ENCODE results near the gene URB1.
"Not testable (repeated sequence)": the region's sequence is repeated elsewhere in the genome, so short reads cannot be mapped to it uniquely, and the experiment has no call there.

URB1 gene

DNA sequence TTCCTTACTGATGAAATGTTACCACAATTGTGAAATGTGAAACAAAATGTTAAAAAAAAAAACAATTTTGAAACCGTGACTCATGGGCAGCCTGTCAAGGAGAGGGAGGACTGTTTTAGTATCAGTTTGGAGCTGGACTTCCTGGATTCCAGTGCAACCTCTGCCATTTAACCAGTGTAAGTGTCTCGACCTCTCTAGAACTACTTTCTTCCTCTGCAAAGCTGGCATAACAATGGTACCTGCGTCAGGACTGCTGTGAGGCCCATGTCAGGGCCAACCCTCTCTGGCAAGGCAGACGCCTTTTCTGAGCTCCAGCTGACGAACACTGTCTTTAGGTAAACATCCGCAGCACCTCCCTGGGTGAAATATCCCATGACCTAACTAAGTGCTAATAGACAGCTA lies 20.9 kb downstream of the URB1 start:
- H3K4me3 ChIP-seq (ENCODE audit: low read depth, low read length) = no peak overlapping the region
- TF ChIP-seq, protein P1, sequence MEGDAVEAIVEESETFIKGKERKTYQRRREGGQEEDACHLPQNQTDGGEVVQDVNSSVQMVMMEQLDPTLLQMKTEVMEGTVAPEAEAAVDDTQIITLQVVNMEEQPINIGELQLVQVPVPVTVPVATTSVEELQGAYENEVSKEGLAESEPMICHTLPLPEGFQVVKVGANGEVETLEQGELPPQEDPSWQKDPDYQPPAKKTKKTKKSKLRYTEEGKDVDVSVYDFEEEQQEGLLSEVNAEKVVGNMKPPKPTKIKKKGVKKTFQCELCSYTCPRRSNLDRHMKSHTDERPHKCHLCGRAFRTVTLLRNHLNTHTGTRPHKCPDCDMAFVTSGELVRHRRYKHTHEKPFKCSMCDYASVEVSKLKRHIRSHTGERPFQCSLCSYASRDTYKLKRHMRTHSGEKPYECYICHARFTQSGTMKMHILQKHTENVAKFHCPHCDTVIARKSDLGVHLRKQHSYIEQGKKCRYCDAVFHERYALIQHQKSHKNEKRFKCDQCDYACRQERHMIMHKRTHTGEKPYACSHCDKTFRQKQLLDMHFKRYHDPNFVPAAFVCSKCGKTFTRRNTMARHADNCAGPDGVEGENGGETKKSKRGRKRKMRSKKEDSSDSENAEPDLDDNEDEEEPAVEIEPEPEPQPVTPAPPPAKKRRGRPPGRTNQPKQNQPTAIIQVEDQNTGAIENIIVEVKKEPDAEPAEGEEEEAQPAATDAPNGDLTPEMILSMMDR (IDR thresholded peaks at IDR 0.05; ENCODE audit: borderline replicate concordance, insufficient read depth, low read depth, low read length) = no peak

DNA sequence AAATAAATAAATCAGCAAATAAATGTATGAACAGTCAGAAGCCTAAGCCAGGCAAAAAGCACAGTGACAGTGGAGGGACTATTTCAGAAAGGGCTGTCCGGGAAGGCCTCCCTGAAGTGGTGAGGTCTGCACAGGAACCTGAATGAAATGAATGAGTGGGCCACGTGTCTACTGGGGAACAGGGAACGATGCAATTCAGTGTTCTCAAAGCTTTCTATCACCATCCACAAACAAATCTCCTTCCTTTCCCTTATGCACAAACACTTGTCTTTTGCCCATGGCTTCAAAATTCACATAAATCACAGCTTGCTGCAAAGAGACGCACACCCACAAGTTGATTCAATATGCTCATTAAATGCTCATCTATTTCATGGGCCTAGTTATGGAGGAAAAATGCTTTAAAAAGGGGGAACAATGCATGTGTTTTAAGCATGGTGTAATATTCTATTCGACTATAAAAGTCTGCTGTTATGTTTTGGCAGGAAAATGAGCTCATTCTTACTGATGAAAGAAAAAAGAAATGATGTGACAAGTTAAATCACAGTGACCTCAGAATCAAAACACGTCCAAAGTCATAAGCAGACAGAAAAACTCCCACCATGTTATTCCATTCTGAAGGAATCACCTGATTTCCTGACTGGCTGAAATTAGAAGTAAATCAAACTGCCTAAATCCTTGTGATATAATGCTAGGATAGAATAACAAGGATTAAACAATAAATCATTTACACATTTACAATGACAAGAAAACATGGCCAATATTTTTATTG lies 21.6 kb downstream of the URB1 start:
- no peak overlapping the region for H3K4me3 ChIP-seq (ENCODE audit: low read depth, low read length)
- TF ChIP-seq, protein P1 (IDR thresholded peaks at IDR 0.05; ENCODE audit: borderline replicate concordance, insufficient read depth, low read depth, low read length) = no peak

DNA sequence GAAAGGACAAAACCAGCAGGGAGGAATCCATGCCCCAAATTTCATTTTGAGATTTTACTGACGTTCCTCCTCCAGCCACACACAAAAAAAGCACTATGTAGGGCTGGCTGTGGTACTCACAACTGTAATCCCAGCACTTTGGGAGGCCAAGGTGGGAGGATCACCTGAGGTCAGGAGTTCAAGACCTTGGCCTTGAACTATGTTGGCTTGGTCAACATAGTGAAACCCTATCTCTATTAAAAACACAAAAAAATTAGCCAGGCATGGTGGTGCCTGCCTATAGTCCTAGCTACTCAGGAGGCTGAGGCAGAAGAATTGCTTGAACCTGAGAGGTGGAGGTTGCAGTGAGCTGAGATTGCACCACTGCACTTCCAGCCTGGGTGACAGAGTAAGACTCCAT lies 23.9 kb downstream of the URB1 start:
- H3K4me3 ChIP-seq (ENCODE audit: low read depth, low read length) = not testable (repeated sequence)

DNA sequence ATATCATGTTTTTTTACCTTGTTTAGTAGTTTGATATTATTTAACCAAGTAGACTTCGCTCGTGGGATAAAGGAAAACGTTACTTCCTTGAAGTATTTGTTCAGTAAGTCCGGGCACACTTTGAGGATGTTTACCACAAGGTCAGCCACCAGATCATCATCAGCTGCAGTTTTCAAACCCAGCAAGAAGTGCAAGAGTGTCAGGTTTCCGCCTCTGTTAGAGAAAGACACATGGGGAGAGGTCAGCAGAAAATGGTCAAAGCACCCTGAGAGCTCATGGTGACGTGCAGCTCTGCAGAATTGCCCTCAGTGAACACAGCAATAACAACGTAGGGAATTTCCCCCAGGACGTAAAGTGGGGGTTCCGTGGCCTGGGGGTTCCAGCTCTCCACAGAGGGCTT lies 24.4 kb downstream of the URB1 start:
- H3K4me3 ChIP-seq (ENCODE audit: low read depth, low read length) = no peak overlapping the region
- TF ChIP-seq, protein P1 (IDR thresholded peaks at IDR 0.05; ENCODE audit: borderline replicate concordance, insufficient read depth, low read depth, low read length) = no peak

DNA sequence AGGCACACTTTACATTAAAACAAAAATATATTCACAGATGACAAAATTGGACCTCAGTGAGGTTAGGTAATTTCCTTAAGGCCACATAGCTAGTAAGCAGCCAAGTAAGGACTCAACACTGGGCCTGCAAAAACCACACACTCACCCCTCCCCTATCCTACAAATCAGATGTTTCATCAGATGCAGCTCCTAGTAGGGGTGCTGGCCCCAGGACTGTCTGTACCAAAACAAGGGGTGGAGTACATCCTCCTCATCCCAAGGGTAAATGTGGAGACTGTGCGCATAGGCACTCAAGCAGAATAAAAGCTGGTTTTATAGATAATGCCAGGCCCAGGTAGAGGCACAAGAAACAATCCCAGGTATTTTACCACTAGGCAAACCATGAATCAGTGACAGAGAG lies 25.7 kb downstream of the URB1 start:
- no peak overlapping the region for H3K4me3 ChIP-seq (ENCODE audit: low read depth, low read length)
- TF ChIP-seq, protein P1 (IDR thresholded peaks at IDR 0.05; ENCODE audit: borderline replicate concordance, insufficient read depth, low read depth, low read length) = no peak

DNA sequence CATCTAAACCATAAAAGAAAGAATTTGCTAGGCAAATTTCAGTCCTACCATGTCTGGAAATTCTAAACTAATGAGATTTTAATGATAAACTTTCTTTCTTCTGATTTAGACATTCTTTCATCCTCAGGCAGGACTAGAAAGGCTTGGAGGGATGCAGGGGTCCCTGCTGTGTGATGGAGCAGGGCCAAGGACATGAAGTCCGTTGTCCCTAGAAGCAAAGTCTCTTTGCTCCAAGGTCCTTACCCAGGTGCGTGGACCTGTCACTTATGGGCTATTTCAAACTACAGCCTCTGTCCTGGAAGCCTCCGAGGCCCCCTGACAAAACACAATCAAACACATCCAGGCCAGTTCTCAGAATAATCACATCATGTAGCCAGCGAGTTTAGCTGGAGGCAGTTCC lies 26.6 kb downstream of the URB1 start:
- no peak overlapping the region for H3K4me3 ChIP-seq (ENCODE audit: low read depth, low read length)
- TF ChIP-seq, protein P1 (IDR thresholded peaks at IDR 0.05; ENCODE audit: borderline replicate concordance, insufficient read depth, low read depth, low read length) = no peak

DNA sequence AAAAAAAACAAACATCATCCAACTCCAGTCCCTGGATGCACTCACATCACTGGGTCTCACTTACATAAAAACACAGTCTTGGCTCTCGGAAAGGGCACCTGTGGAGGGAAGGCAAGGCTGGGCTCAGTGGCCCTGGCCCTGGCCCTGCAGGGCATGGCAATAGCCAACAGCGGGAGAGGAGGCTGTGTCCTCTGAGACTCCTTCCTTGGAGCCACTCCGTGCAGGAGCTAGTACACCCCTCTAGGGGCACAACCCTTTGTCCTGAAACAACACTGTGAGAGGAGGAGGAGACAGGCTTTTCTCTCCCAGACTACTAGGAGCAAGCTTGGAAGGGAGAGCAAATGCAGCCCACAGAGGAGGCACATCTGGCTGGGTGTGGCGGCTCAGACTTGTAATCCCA lies 28.0 kb downstream of the URB1 start:
- TF ChIP-seq, protein P1 (IDR thresholded peaks at IDR 0.05; ENCODE audit: borderline replicate concordance, insufficient read depth, low read depth, low read length) = no peak
- H3K4me3 ChIP-seq (ENCODE audit: low read depth, low read length) = no peak overlapping the region
